WERI-Rb-1 (cell line): ENCODE measurements around the gene FAM200C.

Experiments
- DNase-seq: peaks from one replicate; pipeline ENCODE4 v3.0.0-alpha.2; 2020
- H3K27ac ChIP-seq: fragments of 250-450 bp; sonication (Bioruptor Pico); 2 replicates; pipeline ENCODE4 v1.5.1; 2020; ENCODE audit warnings: mild to moderate bottlenecking, moderate library complexity
- H3K27me3 ChIP-seq: fragments of 250-450 bp; sonication (Bioruptor Pico); 2 replicates; pipeline ENCODE4 v1.5.1; 2021; ENCODE audit warnings: mild to moderate bottlenecking, low read depth, moderate library complexity; ENCODE audit not compliant: insufficient read depth, severe bottlenecking
- H3K36me3 ChIP-seq: fragments of 250-450 bp; sonication (Bioruptor Pico); 2 replicates; pipeline ENCODE4 v1.5.1; 2020; ENCODE audit warnings: mild to moderate bottlenecking, moderate library complexity
- H3K4me3 ChIP-seq: 2 replicates; pipeline ENCODE4 v1.5.1; 2011; ENCODE audit warnings: low read depth, mild to moderate bottlenecking, control low read depth, low read length
- H3K9me3 ChIP-seq: fragments of 250-450 bp; sonication (Bioruptor Pico); 2 replicates; pipeline ENCODE4 v1.5.1; 2021; ENCODE audit warnings: mild to moderate bottlenecking, moderate library complexity; ENCODE audit not compliant: severe bottlenecking
- CTCF ChIP-seq: IDR thresholded peaks from 2 replicates; pipeline ENCODE4 v1.5.1; 2011; ENCODE audit warnings: low read depth, mild to moderate bottlenecking, control low read depth, inconsistent platforms, low read length

FAM200C gene

GRCh38 chr5:160384681-160385080 is 15.2 kb downstream of the FAM200C start:
- Histone ChIP-seq H3K27ac (no peak overlapping the region), H3K9me3 (no peaks in the 10 kb centered on the region), H3K36me3 (no peaks in the 10 kb centered on the region), H3K4me3 (no peak overlapping the region), H3K27me3 (no peaks in the 10 kb centered on the region)
- TF ChIP-seq CTCF, result no peak
- no peak for DNase-seq

- DNase-seq, result no peak
- no peaks in the 10 kb centered on the region for H3K36me3 ChIP-seq
- no peak overlapping the region for H3K4me3 ChIP-seq
- no peaks in the 10 kb centered on the region for H3K9me3 ChIP-seq
- no peak overlapping the region for H3K27ac ChIP-seq
- TF ChIP-seq CTCF, result no peak
- H3K27me3 ChIP-seq, result no peaks in the 10 kb centered on the region
These were observed 17.5 kb downstream of the FAM200C start for GRCh38 chr5:160382346-160382745.

- H3K9me3 ChIP-seq, result no peaks in the 10 kb centered on the region
- DNase-seq, result no peak
- H3K36me3 ChIP-seq, result no peaks in the 10 kb centered on the region
- TF ChIP-seq CTCF, result no peak
- H3K27me3 ChIP-seq, result no peaks in the 10 kb centered on the region
- no peak overlapping the region for H3K4me3 ChIP-seq
- no peak overlapping the region for H3K27ac ChIP-seq
These were observed 19.8 kb downstream of the FAM200C start for GRCh38 chr5:160380041-160380440.

- Histone ChIP-seq H3K27me3 (no peaks in the 10 kb centered on the region), H3K9me3 (no peaks in the 10 kb centered on the region), H3K4me3 (no peak overlapping the region), H3K27ac (no peak overlapping the region), H3K36me3 (no peaks in the 10 kb centered on the region)
- TF ChIP-seq CTCF, result no peak
- no peak for DNase-seq
These were observed 20.3 kb downstream of the FAM200C start for GRCh38 chr5:160379511-160379910.

- TF ChIP-seq CTCF, result no peak
- H3K9me3 ChIP-seq, result no peaks in the 10 kb centered on the region
- no peak overlapping the region for H3K27ac ChIP-seq
- no peaks in the 10 kb centered on the region for H3K36me3 ChIP-seq
- DNase-seq, result no peak
- no peaks in the 10 kb centered on the region for H3K27me3 ChIP-seq
- no peak overlapping the region for H3K4me3 ChIP-seq
These were observed 21.5 kb downstream of the FAM200C start for GRCh38 chr5:160378330-160378729.

- H3K36me3 ChIP-seq, result no peaks in the 10 kb centered on the region
- no peak for TF ChIP-seq CTCF
- DNase-seq, result no peak
- H3K27ac ChIP-seq, result no peak overlapping the region
- H3K27me3 ChIP-seq, result no peaks in the 10 kb centered on the region
- H3K4me3 ChIP-seq, result no peak overlapping the region
- H3K9me3 ChIP-seq, result no peaks in the 10 kb centered on the region
These were observed 22.2 kb downstream of the FAM200C start for GRCh38 chr5:160377651-160378050.
